ES-I3 (cell line): ENCODE results near the gene SPRN.
"Not testable (repeated sequence)": the region's sequence is repeated elsewhere in the genome, so short reads cannot be mapped to it uniquely, and the experiment has no call there.

ENCODE experiments used
- H3K36me3 ChIP-seq: 2 replicates; pipeline ENCODE4 v1.6.1; 2013; ENCODE audit warnings: mild to moderate bottlenecking, low read length, control low read depth, moderate library complexity; ENCODE audit not compliant: insufficient read depth
- H3K4me1 ChIP-seq: 2 replicates; pipeline ENCODE4 v1.6.1; 2013; ENCODE audit warnings: mild to moderate bottlenecking, control low read depth, low read length; ENCODE audit not compliant: insufficient read depth
- H3K9ac ChIP-seq: 2 replicates; pipeline ENCODE4 v1.6.1; 2013; ENCODE audit warnings: low read depth, mild to moderate bottlenecking, low read length, moderate library complexity
- H3K9me3 ChIP-seq: 2 replicates; pipeline ENCODE4 v1.6.1; 2013; ENCODE audit warnings: mild to moderate bottlenecking, low read length, moderate library complexity; ENCODE audit not compliant: control insufficient read depth, insufficient read depth

The SPRN gene, protein sequence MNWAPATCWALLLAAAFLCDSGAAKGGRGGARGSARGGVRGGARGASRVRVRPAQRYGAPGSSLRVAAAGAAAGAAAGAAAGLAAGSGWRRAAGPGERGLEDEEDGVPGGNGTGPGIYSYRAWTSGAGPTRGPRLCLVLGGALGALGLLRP

GRCh38 chr10:133424601-133425000, at the start of gene SPRN:
TSS of gene SPRN (minus strand) at chr10:133424625. CDS start at chr10:133423681, 944 bp downstream.
- not testable (repeated sequence) for H3K36me3 ChIP-seq, H3K9ac ChIP-seq, H3K9me3 ChIP-seq, H3K4me1 ChIP-seq

- Histone ChIP-seq H3K9ac (no peak overlapping the region), H3K36me3 (no peaks in the 10 kb centered on the region), H3K4me1 (no peaks in the 10 kb centered on the region), H3K9me3 (no peaks in the 10 kb centered on the region)
Measured at GRCh38 chr10:133474027-133474426, 49.6 kb upstream of the SPRN start.

DNA sequence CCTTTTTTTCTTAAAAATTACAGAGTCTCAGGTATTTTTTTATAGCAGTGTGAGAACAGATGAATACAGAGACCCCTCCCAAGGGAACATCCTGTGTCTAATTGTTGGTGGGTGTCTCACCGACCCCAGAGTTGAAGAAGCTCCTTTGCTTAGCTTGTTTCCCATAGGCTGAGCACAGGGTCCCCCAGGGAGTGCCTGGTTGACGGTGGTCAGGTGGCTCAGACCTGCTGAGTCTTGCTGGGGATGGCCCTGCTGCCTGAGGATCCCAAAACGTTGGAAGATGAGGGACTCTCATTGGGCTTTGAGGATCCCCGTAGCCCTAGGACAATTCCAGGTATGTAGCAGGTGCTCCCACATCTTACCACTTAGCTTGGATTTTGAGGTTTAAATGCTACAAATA, 48.8 kb upstream of the SPRN start:
- no peak overlapping the region for H3K9ac ChIP-seq
- no peaks in the 10 kb centered on the region for H3K4me1 ChIP-seq
- H3K9me3 ChIP-seq, result no peaks in the 10 kb centered on the region
- no peaks in the 10 kb centered on the region for H3K36me3 ChIP-seq

DNA sequence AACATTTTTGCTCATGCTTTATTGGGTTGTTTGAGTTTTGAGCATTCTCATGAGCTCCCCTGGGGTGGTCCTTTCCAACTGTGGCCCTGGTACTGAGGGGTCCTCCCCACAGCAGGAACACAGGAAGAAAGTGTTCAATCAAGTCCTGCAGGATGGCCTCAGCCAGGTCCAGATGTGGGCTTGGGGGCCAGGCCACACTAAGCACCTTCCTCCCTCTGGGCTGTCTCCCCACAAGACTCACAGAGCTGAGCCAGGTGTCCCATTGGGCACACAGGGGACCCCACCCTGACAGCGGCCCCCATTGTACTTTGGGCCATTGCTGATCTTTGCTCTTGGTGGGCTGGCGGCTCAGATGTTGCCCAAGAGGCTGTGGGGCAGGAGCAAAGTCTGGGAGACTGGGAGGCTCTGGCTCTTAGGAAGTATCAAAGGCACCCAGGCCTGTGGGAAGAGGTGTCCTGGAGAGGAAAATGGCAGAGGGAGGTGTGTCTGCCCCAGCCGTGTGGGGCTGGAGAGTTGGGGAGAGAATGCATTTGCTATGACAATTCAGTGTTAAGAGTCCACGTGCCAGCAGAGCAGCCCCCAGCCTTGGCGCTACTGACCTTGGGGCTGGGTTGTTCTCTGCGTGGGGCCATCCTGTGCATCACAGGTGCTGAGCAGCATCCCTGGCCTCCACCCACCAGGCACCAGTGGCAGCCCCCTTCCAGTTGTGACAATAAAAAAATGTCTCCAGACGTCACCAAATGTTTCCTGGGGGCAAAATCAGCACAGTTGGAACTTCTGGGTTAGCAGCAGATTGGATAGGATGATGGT, 47.1 kb upstream of the SPRN start:
- H3K4me1 ChIP-seq, result no peaks in the 10 kb centered on the region
- H3K36me3 ChIP-seq, result no peaks in the 10 kb centered on the region
- H3K9ac ChIP-seq, result no peak overlapping the region
- no peaks in the 10 kb centered on the region for H3K9me3 ChIP-seq

DNA sequence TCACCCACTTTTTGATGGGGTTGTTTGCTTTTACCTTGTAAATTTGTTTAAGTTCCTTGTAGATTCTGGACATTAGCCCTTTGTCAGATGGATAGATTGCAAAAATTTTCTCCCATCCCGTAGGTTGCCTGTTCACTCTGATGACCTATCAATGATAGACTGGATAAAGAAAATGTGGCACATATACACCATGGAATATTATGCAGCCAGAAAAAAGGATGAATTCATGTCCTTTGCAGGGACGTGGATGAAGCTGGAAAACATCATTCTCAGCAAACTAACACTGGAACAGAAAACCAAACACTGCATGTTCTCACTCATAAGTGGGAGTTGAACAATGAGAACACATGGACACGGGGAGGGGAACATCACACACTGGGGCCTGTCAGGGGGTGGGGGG, 44.8 kb upstream of the SPRN start:
- H3K4me1 ChIP-seq, H3K9ac ChIP-seq, H3K36me3 ChIP-seq, H3K9me3 ChIP-seq: not testable (repeated sequence)

GRCh38 chr10:133467286-133467911, 43.0 kb upstream of the SPRN start:
- Histone ChIP-seq H3K36me3 (no peaks in the 10 kb centered on the region), H3K4me1 (no peaks in the 10 kb centered on the region; the same call in 1 of the 2 replicates), H3K9ac (no peak overlapping the region), H3K9me3 (no peaks in the 10 kb centered on the region)

DNA sequence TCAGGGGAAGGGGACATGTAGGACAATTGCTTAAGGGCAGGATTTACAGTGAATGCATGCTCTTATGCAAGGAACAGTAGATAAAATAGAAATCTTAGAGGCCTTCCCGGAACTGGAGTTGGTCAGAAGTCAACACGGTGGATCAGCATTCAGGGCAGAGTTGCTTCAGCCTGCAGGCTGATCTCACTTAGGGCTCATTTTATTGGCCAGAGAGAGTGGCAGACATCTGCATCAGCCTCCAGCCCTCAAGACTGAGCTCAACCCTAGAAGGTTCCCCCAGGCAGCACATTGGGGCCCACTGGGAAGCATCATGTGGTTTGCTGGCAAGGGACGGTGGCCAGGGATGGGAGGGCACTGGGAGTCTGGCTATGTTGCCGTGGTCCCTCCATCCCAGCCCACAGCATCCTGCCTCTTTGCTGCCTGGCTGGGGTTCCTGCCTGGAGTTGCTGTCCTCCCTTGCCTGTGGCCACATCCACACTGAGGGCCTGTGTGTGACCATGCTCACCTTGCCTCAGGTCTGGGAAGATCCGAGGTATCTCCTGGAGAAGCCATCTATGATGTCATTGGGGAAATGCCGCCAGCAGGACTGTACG, 42.4 kb upstream of the SPRN start:
- no peak overlapping the region for H3K9ac ChIP-seq
- no peaks in the 10 kb centered on the region for H3K36me3 ChIP-seq
- H3K4me1 ChIP-seq, result no peaks in the 10 kb centered on the region; the same call in 1 of the 2 replicates
- H3K9me3 ChIP-seq, result no peaks in the 10 kb centered on the region

GRCh38 chr10:133465950-133466474, 41.6 kb upstream of the SPRN start:
- no peak overlapping the region for H3K9ac ChIP-seq
- no peaks in the 10 kb centered on the region for H3K36me3 ChIP-seq
- H3K9me3 ChIP-seq, result no peaks in the 10 kb centered on the region
- H3K4me1 ChIP-seq, result no peaks in the 10 kb centered on the region; the same call in 1 of the 2 replicates

GRCh38 chr10:133465191-133465949, 40.9 kb upstream of the SPRN start:
- Histone ChIP-seq H3K9me3 (no peaks in the 10 kb centered on the region), H3K4me1 (no peaks in the 10 kb centered on the region; the same call in 1 of the 2 replicates), H3K9ac (no peak overlapping the region; the same call in 1 of the 2 replicates), H3K36me3 (no peaks in the 10 kb centered on the region)

DNA sequence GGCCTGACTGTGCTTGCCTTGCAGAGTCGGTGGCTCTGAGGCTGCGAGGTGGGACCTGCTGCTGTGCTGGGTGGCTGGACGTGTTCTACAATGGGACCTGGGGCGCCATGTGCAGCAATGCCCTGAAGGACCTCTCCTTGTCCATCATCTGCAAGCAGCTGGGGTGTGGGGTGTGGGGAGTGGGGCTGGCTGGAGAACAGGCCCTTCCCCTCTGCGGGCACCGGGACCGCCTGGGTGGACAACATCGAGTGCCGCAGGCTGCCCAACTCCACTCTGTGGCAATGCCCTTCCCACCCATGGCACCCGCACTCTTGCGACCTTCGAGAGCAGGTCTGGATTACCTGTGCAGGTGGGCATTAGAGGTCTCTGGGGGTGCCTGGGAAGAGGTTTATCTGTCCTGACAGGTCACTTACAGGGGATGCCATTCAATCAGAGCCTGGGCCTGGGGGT, 40.2 kb upstream of the SPRN start:
- H3K4me1 ChIP-seq, result no peaks in the 10 kb centered on the region; the same call in 1 of the 2 replicates
- H3K9me3 ChIP-seq, result no peaks in the 10 kb centered on the region
- H3K9ac ChIP-seq, result no peak overlapping the region
- no peaks in the 10 kb centered on the region for H3K36me3 ChIP-seq

DNA sequence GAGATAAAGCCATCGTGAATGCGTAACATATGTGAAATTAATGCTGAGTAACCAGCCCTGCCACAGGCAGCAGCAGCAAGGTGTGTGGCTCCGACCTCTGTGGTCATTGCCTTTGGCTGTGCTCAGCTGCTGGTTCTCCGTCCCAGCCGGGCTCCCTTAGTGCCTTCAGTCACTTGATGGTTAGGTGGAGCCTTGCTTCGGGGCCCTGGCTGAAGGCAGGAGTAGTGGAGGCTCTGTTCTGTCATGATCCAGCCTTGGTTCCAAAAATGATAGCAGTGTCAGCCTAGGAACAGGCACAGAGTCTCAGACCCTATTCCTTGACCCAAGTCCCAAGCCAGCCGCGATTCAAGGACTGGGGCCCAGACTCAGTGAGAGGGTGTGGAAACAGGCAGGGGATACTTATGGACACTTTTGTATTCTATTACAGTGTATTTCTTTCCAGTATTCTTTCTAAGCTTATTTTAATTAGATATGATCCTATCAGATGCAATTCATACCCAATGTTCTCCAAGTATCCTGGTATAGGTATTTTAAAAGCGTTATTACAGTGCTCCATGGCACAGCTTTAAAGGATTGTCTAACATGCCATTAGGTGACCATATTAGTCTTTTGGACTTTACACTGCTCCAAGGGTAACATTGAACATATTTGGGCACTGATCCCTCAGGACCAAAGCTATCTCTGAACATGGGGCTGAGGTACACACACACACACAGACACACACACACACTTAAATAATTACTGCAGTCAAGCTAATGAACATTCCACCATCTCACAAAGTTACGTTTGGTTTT, 38.3 kb upstream of the SPRN start:
- no peaks in the 10 kb centered on the region for H3K9me3 ChIP-seq
- H3K9ac ChIP-seq, result no peak overlapping the region
- H3K36me3 ChIP-seq, result no peaks in the 10 kb centered on the region
- no peaks in the 10 kb centered on the region; the same call in 1 of the 2 replicates for H3K4me1 ChIP-seq

GRCh38 chr10:133461841-133462240, 37.4 kb upstream of the SPRN start:
- no peaks in the 10 kb centered on the region for H3K36me3 ChIP-seq

DNA sequence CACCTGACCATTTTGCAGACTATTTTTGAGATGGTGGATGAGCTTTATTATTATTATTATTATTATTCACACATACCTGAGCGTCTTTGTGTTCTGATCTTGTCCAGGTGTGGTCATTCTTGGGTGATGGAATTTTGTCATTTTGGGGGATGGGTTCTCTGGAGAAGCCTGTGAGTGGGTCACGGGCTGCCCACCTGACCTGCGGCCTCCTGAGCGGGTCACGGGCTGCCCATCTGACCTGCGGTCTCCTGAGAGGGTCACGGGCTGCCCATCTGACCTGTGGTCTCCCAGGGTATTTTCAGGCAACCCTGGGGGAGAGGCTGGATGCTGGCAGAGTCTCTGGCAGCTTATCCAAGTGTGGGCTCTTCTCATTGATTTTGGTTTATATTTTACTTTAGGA, 36.6 kb upstream of the SPRN start:
- no peaks in the 10 kb centered on the region; the same call in 1 of the 2 replicates for H3K4me1 ChIP-seq
- H3K9ac ChIP-seq, result no peak overlapping the region
- H3K36me3 ChIP-seq, result no peaks in the 10 kb centered on the region
- no peaks in the 10 kb centered on the region for H3K9me3 ChIP-seq

More at GRCh38 chr10:133461841-133462240, 37.4 kb upstream of the SPRN start:
- Histone ChIP-seq H3K9me3 (no peaks in the 10 kb centered on the region), H3K9ac (no peak overlapping the region), H3K4me1 (no peaks in the 10 kb centered on the region; the same call in 1 of the 2 replicates)
